H1 (cell line): ENCODE results near the gene CANX. TPM values are rescaled to one million over a fixed set of nuclear protein-coding genes. Genes with fewer than 3 reads are reported as not detected.

ENCODE experiments used
- BRCA1 ChIP-seq: IDR thresholded peaks from 2 replicates; pipeline ENCODE4 v1.6.1; 2012; ENCODE audit warnings: low read depth, low read length, improper control_type of control experiment
- CREB1 ChIP-seq: IDR thresholded peaks from 2 replicates; pipeline ENCODE4 v1.6.1; 2012; ENCODE audit warnings: inconsistent platforms
- CTCF ChIP-seq, 3 experiments: IDR thresholded peaks; 1 replicate in 2 of 3; 2 replicates in 1 of 3; pipeline versions ENCODE4 v1.5.1 to v1.6.1; 2011; ENCODE audit warnings: low read length in 3 of 3, mild to moderate bottlenecking in 3 of 3, inconsistent platforms in 2 of 3, low read depth in 1 of 3, moderate library complexity in 1 of 3; ENCODE audit not compliant: insufficient read depth in 1 of 3; ENCODE audit errors: control extremely low read depth in 1 of 3
- EGR1 ChIP-seq: IDR thresholded peaks from 2 replicates; pipeline ENCODE4 v1.6.1; 2011; ENCODE audit warnings: low read depth, low read length, borderline replicate concordance
- GABPA ChIP-seq: IDR thresholded peaks from 2 replicates; pipeline ENCODE4 v1.6.1; 2011; ENCODE audit warnings: mild to moderate bottlenecking, low read length, moderate library complexity, borderline replicate concordance; ENCODE audit not compliant: insufficient read depth
- GTF2F1 ChIP-seq: IDR thresholded peaks from 2 replicates; pipeline ENCODE4 v1.6.1; 2012; ENCODE audit warnings: low read depth, low read length, improper control_type of control experiment, borderline replicate concordance
- HDAC6 ChIP-seq: IDR thresholded peaks from one replicate; pipeline ENCODE4 v1.7.1; 2012; ENCODE audit warnings: low read depth, mild to moderate bottlenecking, inconsistent platforms, low read length, moderate library complexity
- JUN ChIP-seq: IDR thresholded peaks from 2 replicates; pipeline ENCODE4 v1.6.1; 2011; ENCODE audit warnings: low read depth, mild to moderate bottlenecking, improper control_type of control experiment, low read length
- JUND ChIP-seq: IDR thresholded peaks from 2 replicates; pipeline ENCODE4 v1.6.1; 2011; ENCODE audit warnings: mild to moderate bottlenecking, improper control_type of control experiment, low read length
- KDM5A ChIP-seq: fragments of 200-600 bp; IDR thresholded peaks from 2 replicates; pipeline ENCODE4 v1.7.1; 2012; ENCODE audit warnings: mild to moderate bottlenecking, low read length, inconsistent platforms, mixed read lengths
- PHF8 ChIP-seq: fragments of 200-600 bp; sonication (generic); conservative IDR thresholded peaks from 2 replicates; pipeline ENCODE4 v1.7.1; 2012; ENCODE audit warnings: low read depth, mild to moderate bottlenecking, inconsistent platforms, low read length, moderate library complexity
- RBBP5 ChIP-seq: IDR thresholded peaks from 2 replicates; pipeline ENCODE4 v1.7.1; 2012; ENCODE audit warnings: low read depth, mild to moderate bottlenecking, inconsistent platforms, low read length, moderate library complexity, borderline replicate concordance
- RFX5 ChIP-seq: IDR thresholded peaks from 2 replicates; pipeline ENCODE4 v1.6.1; 2011; ENCODE audit warnings: low read depth, low read length, improper control_type of control experiment, borderline replicate concordance
- SIX5 ChIP-seq: IDR thresholded peaks from 2 replicates; pipeline ENCODE4 v1.6.1; 2011; ENCODE audit warnings: mild to moderate bottlenecking, low read depth, low read length
- SP2 ChIP-seq: IDR thresholded peaks from 2 replicates; pipeline ENCODE4 v1.6.1; 2012; ENCODE audit warnings: mild to moderate bottlenecking, low read length, inconsistent platforms
- SRF ChIP-seq: IDR thresholded peaks from 2 replicates; pipeline ENCODE4 v1.6.1; 2011; ENCODE audit warnings: mild to moderate bottlenecking, low read depth, low read length, moderate library complexity
- TAF1 ChIP-seq: IDR thresholded peaks from 2 replicates; pipeline ENCODE4 v1.6.1; 2011; ENCODE audit warnings: mild to moderate bottlenecking, low read depth, low read length
- TAF7 ChIP-seq: optimal IDR thresholded peaks from 2 replicates; pipeline ENCODE3; 2011; ENCODE audit warnings: low read depth, mild to moderate bottlenecking, inconsistent platforms, low read length, moderate library complexity, borderline replicate concordance
- TBP ChIP-seq: IDR thresholded peaks from 2 replicates; pipeline ENCODE4 v1.6.1; 2011; ENCODE audit warnings: low read depth, low read length, improper control_type of control experiment
- TCF12 ChIP-seq: IDR thresholded peaks from 2 replicates; pipeline ENCODE4 v1.6.1; 2011; ENCODE audit warnings: low read depth, mild to moderate bottlenecking, low read length
- USF2 ChIP-seq: IDR thresholded peaks from 2 replicates; pipeline ENCODE4 v1.6.1; 2011; ENCODE audit warnings: low read length, improper control_type of control experiment
- polyA plus RNA-seq, 7 experiments: library from polyadenylated mRNA; depleted of rRNA in 3 of 7; stranded (reverse) in 5 of 7; unstranded in 2 of 7; fragments of >200 nt in 5 of 7; fragments of 200-250 nt in 2 of 7; gene quantifications; 1 replicate in 5 of 7; 2 replicates in 1 of 7; 4 replicates in 1 of 7; pipeline versions ENCODE4 v1.2.1 to v1.2.3, GENCODE V29; 2011 to 2013; ENCODE audit warnings: missing spikeins in 2 of 7, mixed read lengths in 2 of 7
- total RNA-seq: library from RNA; stranded (reverse); fragmentation: NEBNext Ultra II Directional; extraction: Animal tissue kit (Norgen Biotek cat#: 25700); gene quantifications from 2 replicates; pipeline ENCODE4 v1.2.1, GENCODE V29; 2021

CANX gene
- total and polyA plus RNA-seq, 2 of the 8 experiments (the other 6 are each of a cell fraction or from before 2014, with no cell fraction given) = 136 to 691 TPM

- TF ChIP-seq KDM5A = no peak
- TF ChIP-seq SP2 = no peak
- TF ChIP-seq SIX5 = no peak
- no peak for TF ChIP-seq CTCF (IDR thresholded peaks at IDR 0.05; ENCODE audit: control extremely low read depth in 1 of 3, insufficient read depth in 1 of 3, low read depth in 1 of 3, low read length in 3 of 3)
- TF ChIP-seq TBP = 0 out of 2 replicates have a peak, but pooled peaks have one; percentile 28
- TF ChIP-seq GABPA = no peak
- no peak for TF ChIP-seq USF2
- no peak for TF ChIP-seq HDAC6
- TF ChIP-seq CREB1 = no peak; the same call in 1 of the 2 replicates
- TF ChIP-seq EGR1 = no peak
- no peak for TF ChIP-seq JUND
- no peak for TF ChIP-seq JUN
- no peak for TF ChIP-seq BRCA1
- TF ChIP-seq PHF8 = peak; percentile 90
- TF ChIP-seq RFX5 = no peak
- TF ChIP-seq GTF2F1 = no peak
- no peak for TF ChIP-seq SRF
- no peak for TF ChIP-seq TCF12
- peak; percentile 82; the same call in 1 of the 2 replicates for TF ChIP-seq RBBP5
- TF ChIP-seq TAF7 = no peak
- no peak for TF ChIP-seq TAF1
Observed at GRCh38 chr5:179732918-179733771, 34.4 kb downstream of the CANX start (continued).
